Uterus (tissue), 4 donors: ENCODE data around the gene GPATCH2. TPM values are rescaled to one million over a fixed set of nuclear protein-coding genes. Genes with fewer than 3 reads are reported as not detected.
"Not testable (repeated sequence)": the region's sequence is repeated elsewhere in the genome, so short reads cannot be mapped to it uniquely, and the experiment has no call there.

Experiments used
- DNase-seq, 2 donors: peaks; one replicate each; pipeline ENCODE4 v3.0.0-alpha.2; 2019 to 2020
- H3K27ac ChIP-seq, 2 donors: fragments of 200-600 bp; sonication (generic); 1 replicate in 1 of 2; 2 replicates in 1 of 2; pipeline ENCODE4 v1.5.1; 2016 to 2018
- H3K27me3 ChIP-seq, 2 donors: fragments of 200-600 bp; sonication (generic); one replicate each; pipeline ENCODE4 v1.5.1; 2018 to 2019; ENCODE audit warnings: control low read depth in 1 of 2
- H3K36me3 ChIP-seq, 2 donors: fragments of 200-600 bp; sonication (generic); one replicate each; pipeline ENCODE4 v1.5.1; 2019; ENCODE audit warnings: control low read depth in 1 of 2
- H3K4me1 ChIP-seq, 2 donors: fragments of 200-600 bp; sonication (generic); one replicate each; pipeline ENCODE4 v1.5.1; 2018 to 2019; ENCODE audit warnings: control low read depth in 1 of 2
- H3K4me3 ChIP-seq, 2 donors: fragments of 200-600 bp; sonication (generic); 1 replicate in 1 of 2; 2 replicates in 1 of 2; pipeline ENCODE4 v1.5.1; 2018 to 2019; ENCODE audit warnings: mild to moderate bottlenecking in 1 of 2
- H3K9me3 ChIP-seq, 2 donors: fragments of 200-600 bp; sonication (generic); one replicate each; pipeline ENCODE4 v1.5.1; 2019; ENCODE audit warnings: control low read depth in 1 of 2
- POLR2A ChIP-seq, 2 donors: fragments of 450-650 bp; IDR thresholded peaks; one replicate each; pipeline ENCODE4 v1.6.1; 2016; ENCODE audit warnings: antibody characterized with exemption in 2 of 2, mild to moderate bottlenecking in 1 of 2, moderate library complexity in 1 of 2
- intact Hi-C: fragments of 100-400 bp; cut with DNase I; formaldehyde crosslinking; loops from one replicate; pipeline ENCODE4 v1.15.1; 2023; ENCODE audit warnings: low total_unique reads
- total RNA-seq, 4 donors: library from RNA; depleted of rRNA in 3 of 4; stranded (reverse); fragments of >200 nt in 3 of 4; gene quantifications; one replicate each; pipeline versions ENCODE4 v1.1.0 to v1.2.4, GENCODE V29; 2014 to 2023
- TF ChIP-seq, protein P1 (sequence below), 4 experiments: fragments of 200-600 bp in 2 of 4; fragments of 450-650 bp in 2 of 4; sonication (generic) in 2 of 4; IDR thresholded peaks; one replicate each; pipeline ENCODE4 v1.5.1; 2016 to 2019; ENCODE audit warnings: antibody characterized with exemption in 4 of 4, mild to moderate bottlenecking in 2 of 4, moderate library complexity in 1 of 4
- donor health status: DM: yes; HTN: yes; CAD: no.

The GPATCH2 gene
- total RNA-seq, 4 donors from 2014 or later, result 13.1 to 50.3 (median 19.2) TPM

DNA sequence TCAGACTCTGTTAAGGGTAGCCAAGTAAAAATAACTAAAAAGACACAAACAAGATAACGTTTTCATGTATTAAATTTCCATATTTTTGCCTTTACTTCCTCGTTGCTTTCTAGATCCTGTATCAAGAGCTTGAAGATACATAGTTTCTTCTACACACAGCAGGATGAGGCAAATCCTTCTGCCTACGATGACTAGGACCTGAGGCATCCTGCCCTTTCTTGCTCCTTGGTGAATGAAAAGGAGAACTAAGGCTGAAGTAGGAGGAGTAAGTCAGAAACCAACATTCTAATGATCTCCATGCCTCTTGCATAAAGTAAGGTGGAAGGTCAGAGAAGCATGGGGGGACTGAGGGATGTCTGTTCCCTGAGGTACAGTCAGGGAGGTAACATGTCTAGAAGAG, 102.6 kb downstream of the GPATCH2 start:
- Histone ChIP-seq H3K9me3 (no peaks in the 10 kb centered on the region), H3K4me1 (no peaks in the 10 kb centered on the region), H3K4me3 (no peak overlapping the region), H3K27me3 (no peaks in the 10 kb centered on the region), H3K27ac (no peak overlapping the region), H3K36me3 (no peaks in the 10 kb centered on the region)
- no peak for DNase-seq
- intact Hi-C loops, result no loop called here
- TF ChIP-seq, protein P1, sequence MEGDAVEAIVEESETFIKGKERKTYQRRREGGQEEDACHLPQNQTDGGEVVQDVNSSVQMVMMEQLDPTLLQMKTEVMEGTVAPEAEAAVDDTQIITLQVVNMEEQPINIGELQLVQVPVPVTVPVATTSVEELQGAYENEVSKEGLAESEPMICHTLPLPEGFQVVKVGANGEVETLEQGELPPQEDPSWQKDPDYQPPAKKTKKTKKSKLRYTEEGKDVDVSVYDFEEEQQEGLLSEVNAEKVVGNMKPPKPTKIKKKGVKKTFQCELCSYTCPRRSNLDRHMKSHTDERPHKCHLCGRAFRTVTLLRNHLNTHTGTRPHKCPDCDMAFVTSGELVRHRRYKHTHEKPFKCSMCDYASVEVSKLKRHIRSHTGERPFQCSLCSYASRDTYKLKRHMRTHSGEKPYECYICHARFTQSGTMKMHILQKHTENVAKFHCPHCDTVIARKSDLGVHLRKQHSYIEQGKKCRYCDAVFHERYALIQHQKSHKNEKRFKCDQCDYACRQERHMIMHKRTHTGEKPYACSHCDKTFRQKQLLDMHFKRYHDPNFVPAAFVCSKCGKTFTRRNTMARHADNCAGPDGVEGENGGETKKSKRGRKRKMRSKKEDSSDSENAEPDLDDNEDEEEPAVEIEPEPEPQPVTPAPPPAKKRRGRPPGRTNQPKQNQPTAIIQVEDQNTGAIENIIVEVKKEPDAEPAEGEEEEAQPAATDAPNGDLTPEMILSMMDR (IDR thresholded peaks at IDR 0.05), result no peak

DNA sequence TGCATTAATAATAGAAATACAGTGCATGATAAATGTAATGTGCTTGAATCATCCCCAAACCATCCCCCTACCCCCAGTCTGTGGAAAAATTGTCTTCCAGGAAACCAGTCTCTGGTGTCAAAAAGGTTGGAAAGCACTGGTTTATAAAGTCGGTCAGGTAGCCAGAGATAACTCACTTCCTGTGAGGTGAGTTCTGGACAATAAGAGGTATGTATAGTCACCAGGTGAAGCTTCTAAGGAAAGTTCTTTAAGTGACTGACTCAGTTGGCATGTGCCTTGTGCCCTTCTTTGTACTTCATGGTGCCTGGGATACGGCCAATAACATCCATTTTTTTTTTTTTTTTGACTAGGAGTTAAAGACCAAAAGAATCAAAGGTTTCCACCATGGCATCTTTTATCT, 103.7 kb downstream of the GPATCH2 start:
- Histone ChIP-seq H3K9me3 (no peaks in the 10 kb centered on the region), H3K36me3 (no peaks in the 10 kb centered on the region), H3K27ac (no peak overlapping the region), H3K4me3 (no peak overlapping the region), H3K4me1 (no peaks in the 10 kb centered on the region), H3K27me3 (no peaks in the 10 kb centered on the region)
- TF ChIP-seq, protein P1 (IDR thresholded peaks at IDR 0.05), result no peak
- intact Hi-C loops, result no loop called here
- DNase-seq, result no peak

DNA sequence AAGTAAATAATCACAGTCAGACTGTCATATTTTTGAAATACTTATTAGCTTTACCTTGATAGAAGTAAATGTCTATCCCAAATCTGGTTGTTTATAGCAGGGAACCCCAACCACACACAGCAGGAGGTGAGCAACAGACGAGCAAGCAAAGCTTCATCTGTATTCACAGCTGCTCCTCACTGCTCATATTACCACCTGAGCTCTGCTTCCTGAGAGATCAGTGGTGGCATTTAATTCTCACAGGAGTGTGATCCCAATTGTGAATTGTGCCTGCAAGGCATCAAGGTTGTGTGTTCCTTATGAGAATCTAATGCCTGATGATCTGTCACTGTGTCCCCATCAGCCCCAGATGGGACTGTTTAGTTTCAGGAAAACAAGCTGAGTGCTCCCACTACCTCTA, 104.3 kb downstream of the GPATCH2 start:
- Histone ChIP-seq H3K4me3 (no peak overlapping the region), H3K27ac (no peak overlapping the region), H3K36me3 (no peaks in the 10 kb centered on the region), H3K27me3 (no peaks in the 10 kb centered on the region), H3K4me1 (no peaks in the 10 kb centered on the region), H3K9me3 (no peaks in the 10 kb centered on the region)
- TF ChIP-seq POLR2A (IDR thresholded peaks at IDR 0.05), result no peak
- TF ChIP-seq, protein P1 (IDR thresholded peaks at IDR 0.05), result no peak
- intact Hi-C loops, result no loop called here
- DNase-seq, result no peak

DNA sequence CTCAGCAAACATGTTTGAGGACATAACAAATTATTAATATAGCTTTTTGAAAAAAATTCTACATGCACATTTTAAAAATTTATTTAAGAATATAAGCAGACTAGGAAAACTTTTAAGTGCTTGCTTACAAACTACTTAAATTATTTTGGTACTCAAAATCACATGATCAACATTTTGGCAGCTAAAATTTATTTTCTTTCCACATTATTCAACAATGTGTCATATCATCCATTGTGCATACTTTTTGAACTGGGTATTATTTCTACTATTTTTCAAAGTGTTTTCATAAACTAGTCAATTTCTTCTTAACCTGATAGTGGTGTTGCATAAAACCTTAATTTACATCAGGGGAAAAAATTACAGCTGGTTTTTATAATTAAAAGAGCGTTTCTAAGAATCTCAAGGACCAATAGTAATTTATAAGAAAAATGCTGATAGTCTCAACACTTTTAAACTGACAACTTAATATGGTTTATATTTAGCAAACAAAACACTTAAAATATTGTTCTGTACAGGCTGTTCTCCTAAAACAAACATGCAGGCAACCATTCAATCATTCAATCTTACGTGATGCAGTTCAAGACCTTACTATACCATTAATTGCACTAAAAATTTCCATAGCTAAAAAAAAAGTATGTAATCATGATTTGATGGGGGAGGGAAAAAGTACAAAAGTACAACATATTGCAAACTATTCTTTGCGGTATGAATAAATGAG, 105.0 kb downstream of the GPATCH2 start:
- DNase-seq, result no peak
- Histone ChIP-seq H3K4me3 (no peak overlapping the region), H3K27me3 (no peaks in the 10 kb centered on the region), H3K36me3 (no peaks in the 10 kb centered on the region), H3K9me3 (no peaks in the 10 kb centered on the region), H3K4me1 (no peaks in the 10 kb centered on the region), H3K27ac (no peak overlapping the region)
- intact Hi-C loops, result no loop called here
- no peak for TF ChIP-seq POLR2A (IDR thresholded peaks at IDR 0.05)
- TF ChIP-seq, protein P1 (IDR thresholded peaks at IDR 0.05), result no peak

DNA sequence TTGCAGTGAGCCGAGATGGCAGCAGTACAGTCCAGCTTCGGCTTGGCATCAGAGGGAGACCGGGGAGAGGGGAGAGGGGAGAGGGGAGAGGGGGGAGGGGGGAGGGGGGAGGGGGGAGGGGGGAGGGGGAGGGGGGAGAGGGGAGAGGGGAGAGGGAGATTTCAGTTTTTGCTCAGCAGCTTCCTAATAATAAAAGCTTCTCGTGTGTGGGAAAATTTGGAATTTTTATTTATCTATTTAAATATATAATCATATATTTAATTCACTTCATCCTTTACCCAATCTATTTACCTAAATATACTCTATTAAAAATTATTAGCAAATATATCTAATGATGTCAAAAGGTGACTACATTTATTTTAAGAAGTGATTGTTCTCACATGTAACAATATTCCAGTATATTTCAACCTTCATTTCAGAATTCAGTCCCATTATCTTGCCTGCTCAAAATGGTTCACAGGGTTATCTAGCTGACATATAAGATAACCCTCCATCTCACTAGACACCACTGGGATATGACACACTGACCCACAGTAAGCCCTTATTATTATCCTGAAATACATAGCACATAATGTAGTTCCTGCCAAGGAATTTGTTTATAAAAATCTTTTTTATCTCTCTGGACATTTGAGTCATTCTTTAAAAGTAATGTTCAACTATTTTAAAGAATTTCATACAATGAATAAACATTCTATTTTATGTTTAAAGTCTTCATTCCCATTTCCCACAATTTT, 105.9 kb downstream of the GPATCH2 start:
- no peaks in the 10 kb centered on the region for H3K36me3 ChIP-seq
- no peak overlapping the region for H3K4me3 ChIP-seq
- H3K27ac ChIP-seq, result no peak overlapping the region
- no peaks in the 10 kb centered on the region for H3K9me3 ChIP-seq
- DNase-seq, result no peak
- intact Hi-C loops, result no loop called here
- no peaks in the 10 kb centered on the region for H3K27me3 ChIP-seq
- TF ChIP-seq, protein P1 (IDR thresholded peaks at IDR 0.05), result no peak
- no peak for TF ChIP-seq POLR2A (IDR thresholded peaks at IDR 0.05)
- H3K4me1 ChIP-seq, result no peaks in the 10 kb centered on the region

DNA sequence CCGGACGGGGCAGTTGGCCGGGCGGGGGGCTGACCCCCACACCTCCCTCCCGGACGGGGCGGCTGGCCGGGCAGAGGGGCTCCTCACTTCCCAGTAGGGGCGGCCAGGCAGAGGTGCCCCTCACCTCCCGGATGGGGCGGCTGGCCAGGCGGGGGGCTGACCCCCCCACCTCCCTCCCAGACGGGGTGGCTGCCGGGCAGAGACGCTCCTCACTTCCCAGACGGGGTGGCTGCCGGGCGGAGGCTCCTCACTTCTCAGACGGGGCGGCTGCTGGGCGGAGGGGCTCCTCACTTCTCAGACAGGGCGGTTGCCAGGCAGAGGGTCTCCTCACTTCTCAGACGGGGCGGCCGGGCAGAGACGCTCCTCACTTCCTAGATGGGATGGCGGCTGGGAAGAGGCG, 107.0 kb downstream of the GPATCH2 start:
- H3K9me3 ChIP-seq, H3K4me1 ChIP-seq, intact Hi-C loops, DNase-seq, H3K36me3 ChIP-seq, H3K27ac ChIP-seq, H3K4me3 ChIP-seq, H3K27me3 ChIP-seq: not testable (repeated sequence)
